ENCODE results near the gene IGLON5.

The IGLON5 gene

DNA sequence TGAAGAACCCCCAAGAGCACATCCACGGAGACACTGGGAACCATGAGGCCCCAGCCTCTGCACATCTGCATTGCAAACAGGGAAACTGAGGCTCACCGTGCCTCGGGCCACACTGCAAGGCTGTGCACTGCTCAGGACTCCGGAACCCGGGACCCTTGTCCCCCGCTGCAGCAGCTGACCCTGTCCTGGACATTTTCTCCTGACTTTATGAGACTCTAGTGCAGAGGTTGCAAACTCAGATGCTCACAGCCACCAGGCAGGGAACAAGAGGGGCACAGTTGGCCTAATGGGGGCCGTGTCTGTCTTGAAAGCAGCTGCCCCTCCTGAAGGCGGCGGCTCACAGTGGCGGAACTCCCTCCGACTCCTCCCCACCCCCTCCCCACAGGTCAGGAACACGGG is 16.5 kb upstream of the IGLON5 start:
- ChIA-PET CTCF (no interaction called here), POLR2A (no interaction called here)
- no peak for DNase-seq (ENCODE audit: extremely low spot score)
- TF ChIP-seq, protein P1, sequence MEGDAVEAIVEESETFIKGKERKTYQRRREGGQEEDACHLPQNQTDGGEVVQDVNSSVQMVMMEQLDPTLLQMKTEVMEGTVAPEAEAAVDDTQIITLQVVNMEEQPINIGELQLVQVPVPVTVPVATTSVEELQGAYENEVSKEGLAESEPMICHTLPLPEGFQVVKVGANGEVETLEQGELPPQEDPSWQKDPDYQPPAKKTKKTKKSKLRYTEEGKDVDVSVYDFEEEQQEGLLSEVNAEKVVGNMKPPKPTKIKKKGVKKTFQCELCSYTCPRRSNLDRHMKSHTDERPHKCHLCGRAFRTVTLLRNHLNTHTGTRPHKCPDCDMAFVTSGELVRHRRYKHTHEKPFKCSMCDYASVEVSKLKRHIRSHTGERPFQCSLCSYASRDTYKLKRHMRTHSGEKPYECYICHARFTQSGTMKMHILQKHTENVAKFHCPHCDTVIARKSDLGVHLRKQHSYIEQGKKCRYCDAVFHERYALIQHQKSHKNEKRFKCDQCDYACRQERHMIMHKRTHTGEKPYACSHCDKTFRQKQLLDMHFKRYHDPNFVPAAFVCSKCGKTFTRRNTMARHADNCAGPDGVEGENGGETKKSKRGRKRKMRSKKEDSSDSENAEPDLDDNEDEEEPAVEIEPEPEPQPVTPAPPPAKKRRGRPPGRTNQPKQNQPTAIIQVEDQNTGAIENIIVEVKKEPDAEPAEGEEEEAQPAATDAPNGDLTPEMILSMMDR (IDR thresholded peaks at IDR 0.05; ENCODE audit: control extremely low read depth, extremely low read depth, low read depth, missing control alignments) = no peak

DNA sequence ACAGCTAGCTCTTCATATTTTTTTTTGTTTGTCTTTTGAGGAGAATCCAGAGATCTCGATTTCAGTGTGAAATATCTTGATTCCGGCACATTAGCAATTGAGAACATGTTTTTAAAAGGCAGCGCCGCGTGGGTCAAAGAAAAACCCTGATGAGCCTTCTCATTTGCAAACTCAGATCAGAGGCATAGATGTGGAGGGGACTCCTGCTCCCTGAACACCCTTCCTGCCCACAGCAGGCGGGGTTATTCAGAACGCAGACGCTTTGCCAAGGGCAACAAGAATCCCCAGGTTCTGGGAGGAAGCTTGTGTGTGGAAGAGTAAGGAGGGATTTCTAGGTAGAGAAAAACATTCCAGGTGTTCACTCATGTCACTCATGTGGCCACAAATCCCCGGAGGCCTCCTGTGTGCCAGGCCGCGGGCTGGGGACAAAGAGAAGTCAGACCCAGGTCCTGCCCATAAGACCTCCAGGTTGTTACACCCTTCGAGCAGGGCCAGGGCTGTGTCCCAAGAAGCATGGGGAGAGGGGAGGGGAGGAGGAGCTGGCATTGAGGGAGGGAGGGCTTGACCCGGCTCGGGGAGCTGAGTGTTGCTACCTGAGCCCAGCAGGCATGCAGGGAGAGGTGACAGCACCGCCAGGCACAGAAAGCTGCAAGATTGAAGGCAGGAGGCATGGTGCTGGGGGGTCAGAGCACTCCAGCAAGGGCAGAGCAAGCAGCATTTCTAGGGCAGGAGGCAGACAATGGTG is 15.9 kb upstream of the IGLON5 start:
- TF ChIP-seq, protein P1 (IDR thresholded peaks at IDR 0.05; ENCODE audit: control extremely low read depth, extremely low read depth, low read depth, missing control alignments) = no peak
- DNase-seq (ENCODE audit: extremely low spot score) = no peak
- ChIA-PET POLR2A (interaction anchor here (0.5 kb wide), 1 partner anchor 345 kb away, joined by 6 read pairs; no protein-coding TSS in a partner anchor), CTCF (interaction anchor here (1.0 kb wide), 1 partner anchor 13 kb away, joined by 3 read pairs; no protein-coding TSS in a partner anchor)

DNA sequence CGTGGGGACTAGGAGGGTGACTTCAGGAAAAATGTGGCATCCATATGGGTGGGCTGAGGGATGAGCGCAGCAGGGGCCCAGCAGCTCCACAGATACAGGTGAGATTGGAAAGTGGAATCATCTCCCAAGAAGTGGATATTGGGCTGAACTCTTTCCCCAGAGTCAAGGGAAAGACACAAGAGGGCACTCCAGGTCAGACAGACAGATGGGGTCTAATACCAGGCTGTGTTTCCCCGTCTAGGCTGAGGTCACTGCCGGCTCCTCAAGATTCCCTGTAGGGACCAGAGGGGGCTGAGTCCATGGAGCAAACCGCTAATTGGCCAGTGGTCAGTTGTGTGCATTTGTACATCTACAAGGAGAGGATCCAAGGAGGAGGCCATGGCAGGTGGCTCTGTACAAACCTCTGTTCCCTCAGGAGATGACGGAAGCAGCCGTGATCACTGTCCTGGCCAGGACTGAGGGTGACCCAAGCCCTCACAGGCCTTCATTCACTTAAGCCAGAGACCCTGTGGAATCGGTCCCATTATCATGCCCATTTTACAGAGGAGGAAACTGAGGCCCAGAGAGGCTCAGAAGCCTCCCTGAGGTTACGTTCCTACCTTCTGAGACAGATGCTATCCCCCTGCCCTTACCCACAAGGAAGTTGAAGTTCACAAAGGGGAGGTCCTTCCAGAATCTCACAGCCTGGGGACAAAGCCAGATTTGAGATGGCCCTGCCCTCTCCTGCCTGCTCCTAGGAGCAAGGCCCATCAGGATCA is 14.9 kb upstream of the IGLON5 start:
- TF ChIP-seq, protein P1 (IDR thresholded peaks at IDR 0.05; ENCODE audit: control extremely low read depth, extremely low read depth, low read depth, missing control alignments) = peak; percentile 17
- POLR2A ChIA-PET = interaction anchor here (0.5 kb wide), 1 partner anchor 346 kb away, joined by 6 read pairs; no protein-coding TSS in a partner anchor
- CTCF ChIA-PET = interaction anchor here (1.0 kb wide), 1 partner anchor 12 kb away, joined by 3 read pairs; no protein-coding TSS in a partner anchor
- DNase-seq (ENCODE audit: extremely low spot score) = no peak

DNA sequence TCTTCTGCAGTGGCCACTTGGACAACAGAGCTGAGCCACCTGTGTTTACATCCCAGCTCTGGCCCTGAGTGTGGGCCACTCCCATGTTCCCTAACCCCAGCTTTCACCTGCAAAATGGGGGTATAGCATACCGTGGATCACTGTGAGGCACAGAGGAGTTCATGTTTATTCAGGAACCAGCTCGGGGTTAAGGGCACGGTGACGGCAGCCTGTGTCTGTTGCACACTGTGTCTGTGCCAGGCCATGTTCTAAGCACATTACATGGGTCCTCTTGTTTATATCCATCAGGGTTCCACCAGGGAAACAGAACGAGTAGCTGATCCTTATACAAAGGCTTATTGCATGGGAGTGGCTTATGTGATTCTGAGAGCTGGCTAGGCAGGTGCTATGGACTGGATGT is 14.0 kb upstream of the IGLON5 start:
- no peak for DNase-seq (ENCODE audit: extremely low spot score)
- ChIA-PET CTCF (no interaction called here), POLR2A (no interaction called here)
- TF ChIP-seq, protein P1 (IDR thresholded peaks at IDR 0.05; ENCODE audit: control extremely low read depth, extremely low read depth, low read depth, missing control alignments) = no peak

DNA sequence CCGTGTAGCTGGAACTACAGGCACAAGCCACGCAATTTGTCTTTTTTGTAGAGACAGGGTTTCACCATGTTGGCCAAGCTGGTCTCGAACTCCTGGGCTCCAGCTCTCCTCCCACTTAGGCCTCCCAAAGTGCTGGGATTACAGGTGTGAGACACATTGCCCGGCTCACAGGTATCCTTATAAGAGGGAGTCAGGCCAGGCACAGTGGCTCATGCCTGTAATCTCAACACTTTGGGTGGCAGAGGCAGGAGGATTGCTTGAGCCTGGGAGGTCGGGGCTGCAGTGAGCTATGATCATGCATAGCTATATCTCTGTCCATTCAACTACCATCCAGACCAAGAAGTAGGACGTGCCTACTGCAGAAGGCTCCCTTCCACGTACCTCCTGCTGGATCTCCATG is 10.2 kb upstream of the IGLON5 start:
- ChIA-PET CTCF (interaction anchor here (1.4 to 1.5 kb wide), 2 partner anchors 10 to 14 kb away, joined by 3 to 5 read pairs; no protein-coding TSS in a partner anchor), POLR2A (no interaction called here)
- TF ChIP-seq, protein P1 (IDR thresholded peaks at IDR 0.05; ENCODE audit: control extremely low read depth, extremely low read depth, low read depth, missing control alignments) = no peak
- DNase-seq (ENCODE audit: extremely low spot score) = no peak

DNA sequence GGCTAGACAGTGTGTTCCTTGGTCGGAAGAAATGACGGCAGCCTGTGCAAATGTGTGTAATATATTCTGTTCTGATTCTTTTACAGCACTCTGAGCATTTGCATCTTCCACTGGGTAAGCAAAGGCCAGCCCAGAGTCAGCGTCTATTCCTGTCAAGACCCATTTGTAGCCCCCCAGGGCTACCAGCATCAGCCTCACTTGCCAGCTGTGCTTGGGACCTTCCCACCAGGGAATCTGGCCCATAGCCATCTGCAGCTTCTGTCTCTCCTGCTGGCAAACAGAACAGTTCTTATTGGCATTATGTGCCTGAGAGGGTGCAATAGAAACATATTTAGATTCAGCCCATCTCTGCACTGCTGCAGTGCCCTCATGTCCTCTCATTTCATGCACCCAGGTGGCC is 6.0 kb upstream of the IGLON5 start:
- TF ChIP-seq, protein P1 (IDR thresholded peaks at IDR 0.05; ENCODE audit: control extremely low read depth, extremely low read depth, low read depth, missing control alignments) = no peak
- ChIA-PET POLR2A (no interaction called here), CTCF (no interaction called here)
- no peak for DNase-seq (ENCODE audit: extremely low spot score)
